Mammary epithelial cell (primary cell): ENCODE results near the gene ELOVL7.

Experiments
- CTCF ChIP-seq, 2 donors: IDR thresholded peaks in 1 of 2; conservative IDR thresholded peaks in 1 of 2; 2 replicates each; pipeline ENCODE4 v1.5.1; 2011 to 2012; ENCODE audit warnings: inconsistent platforms in 2 of 2, low read length in 2 of 2, mild to moderate bottlenecking in 2 of 2, control low read depth in 1 of 2, low read depth in 1 of 2; ENCODE audit not compliant: insufficient read depth in 1 of 2; ENCODE audit errors: extremely low read depth in 1 of 2
- EZH2 ChIP-seq: IDR thresholded peaks from 2 replicates; pipeline ENCODE4 v1.6.1; 2012; ENCODE audit warnings: low read length, inconsistent platforms, borderline replicate concordance

- TF ChIP-seq CTCF (conservative IDR thresholded peaks at IDR 0.05 in 1 of 2, IDR thresholded peaks at IDR 0.05 in 1 of 2; ENCODE audit: extremely low read depth in 1 of 2, insufficient read depth in 1 of 2, low read depth in 1 of 2, low read length in 2 of 2), result no peak
- TF ChIP-seq EZH2, result no peak
Measured at GRCh38 chr5:60833520-60833919, 10.5 kb downstream of the ELOVL7 start.
